BLaER1 (cell line): ENCODE measurements around the gene MBOAT7.
"Not testable (repeated sequence)": the region's sequence is repeated elsewhere in the genome, so short reads cannot be mapped to it uniquely, and the experiment has no call there.

ENCODE experiments used
- H3K27ac ChIP-seq: shearing (Covaris generic); formaldehyde crosslinking; 2 replicates; pipeline ENCODE4 v1.8.1; 2022
- H3K27me3 ChIP-seq: shearing (Covaris generic); formaldehyde crosslinking; 2 replicates; pipeline ENCODE4 v1.8.1; 2022
- H3K36me3 ChIP-seq: shearing (Covaris generic); formaldehyde crosslinking; 2 replicates; pipeline ENCODE4 v1.8.1; 2022
- H3K4me1 ChIP-seq: shearing (Covaris generic); formaldehyde crosslinking; 2 replicates; pipeline ENCODE4 v1.8.1; 2022
- H3K4me2 ChIP-seq: shearing (Covaris generic); formaldehyde crosslinking; 2 replicates; pipeline ENCODE4 v1.8.1; 2022
- H3K4me3 ChIP-seq: shearing (Covaris generic); formaldehyde crosslinking; 2 replicates; pipeline ENCODE4 v1.8.1; 2022
- H3K9ac ChIP-seq: shearing (Covaris generic); formaldehyde crosslinking; 2 replicates; pipeline ENCODE4 v1.8.1; 2022
- H3K9me3 ChIP-seq: shearing (Covaris generic); formaldehyde crosslinking; 2 replicates; pipeline ENCODE4 v1.8.1; 2022
- H4K20me1 ChIP-seq: shearing (Covaris generic); formaldehyde crosslinking; 2 replicates; pipeline ENCODE4 v1.8.1; 2022
- Cebpa-rat ChIP-seq: shearing (Covaris generic); IDR thresholded peaks from 2 replicates; pipeline ENCODE4 v1.8.1; 2022

MBOAT7 gene

GRCh38 chr19:54178581-54179261, 10.7 kb downstream of the MBOAT7 start:
- H3K4me1 ChIP-seq: peaks cover 50% of the 10 kb centered on the region
- no peak for TF ChIP-seq Cebpa-rat
- peak overlapping the region; percentile 36 for H3K9ac ChIP-seq
- peak overlapping the region; percentile 23; the same call in 1 of the 2 replicates for H3K4me3 ChIP-seq
- H3K36me3 ChIP-seq: peaks cover 59% of the 10 kb centered on the region
- no peaks in the 10 kb centered on the region for H3K27me3 ChIP-seq
- peak overlapping the region; percentile 76 for H3K4me2 ChIP-seq
- H3K9me3 ChIP-seq: no peaks in the 10 kb centered on the region
- peak overlapping the region; percentile 77 for H3K27ac ChIP-seq
- H4K20me1 ChIP-seq: peaks cover 17% of the 10 kb centered on the region

- Histone ChIP-seq H3K27ac (peak overlapping the region; percentile 38; the same call in 1 of the 2 replicates), H3K36me3 (peaks cover 36% of the 10 kb centered on the region), H3K9ac (no peak overlapping the region), H3K4me2 (peak overlapping the region; percentile 72), H3K27me3 (no peaks in the 10 kb centered on the region), H3K4me1 (peaks cover 48% of the 10 kb centered on the region), H4K20me1 (peaks cover 5% of the 10 kb centered on the region), H3K4me3 (no peak overlapping the region), H3K9me3 (no peaks in the 10 kb centered on the region)
- TF ChIP-seq Cebpa-rat: no peak
Observed at GRCh38 chr19:54173951-54174834, 15.2 kb downstream of the MBOAT7 start.

- TF ChIP-seq Cebpa-rat: no peak
- Histone ChIP-seq H3K4me1 (peaks cover 42% of the 10 kb centered on the region), H3K36me3 (peaks cover 30% of the 10 kb centered on the region), H3K27ac (no peak overlapping the region), H3K9ac (no peak overlapping the region), H3K27me3 (no peaks in the 10 kb centered on the region), H3K9me3 (no peaks in the 10 kb centered on the region), H3K4me2 (peak overlapping the region; percentile 72), H4K20me1 (no peaks in the 10 kb centered on the region), H3K4me3 (no peak overlapping the region)
Observed at GRCh38 chr19:54173359-54173699, 16.1 kb downstream of the MBOAT7 start.

- H3K9ac ChIP-seq: no peak within 1 kb of the TSS
- H3K9me3 ChIP-seq: no peaks in the 10 kb centered on the region
- peak within 1 kb of the TSS; percentile 72 for H3K4me2 ChIP-seq
- no peaks in the 10 kb centered on the region for H4K20me1 ChIP-seq
- peaks cover 25% of the 10 kb centered on the region for H3K36me3 ChIP-seq
- H3K4me1 ChIP-seq: peaks cover 41% of the 10 kb centered on the region
- H3K4me3 ChIP-seq: no peak within 1 kb of the TSS
- TF ChIP-seq Cebpa-rat: no peak
- peak within 1 kb of the TSS; percentile 46 for H3K27ac ChIP-seq
- no peaks in the 10 kb centered on the region for H3K27me3 ChIP-seq
Observed at GRCh38 chr19:54172471-54173358, 16.7 kb downstream of the MBOAT7 start, which contains the start of gene TMC4. Gene TMC4 (minus strand): TSS chr19:54173160. CDS start chr19:54173117, 43 bp downstream.

- not testable (repeated sequence) for H4K20me1 ChIP-seq, H3K4me3 ChIP-seq, H3K9me3 ChIP-seq, H3K4me2 ChIP-seq, H3K9ac ChIP-seq, H3K27me3 ChIP-seq
- Histone ChIP-seq H3K27ac (0 out of 2 replicates have a peak overlapping the region, but pooled peaks have one; percentile 26), H3K36me3 (peaks cover 18% of the 10 kb centered on the region), H3K4me1 (peaks cover 41% of the 10 kb centered on the region)
Observed at GRCh38 chr19:54171736-54172431, 17.5 kb downstream of the MBOAT7 start.

- TF ChIP-seq Cebpa-rat: no peak
- H3K27ac ChIP-seq: no peak overlapping the region
- H3K4me3 ChIP-seq: no peak overlapping the region
- H3K4me2 ChIP-seq: no peak overlapping the region
- H4K20me1 ChIP-seq: no peaks in the 10 kb centered on the region
- no peak overlapping the region for H3K9ac ChIP-seq
- H3K4me1 ChIP-seq: peaks cover 31% of the 10 kb centered on the region
- H3K9me3 ChIP-seq: no peaks in the 10 kb centered on the region
- no peaks in the 10 kb centered on the region for H3K27me3 ChIP-seq
- no peaks in the 10 kb centered on the region for H3K36me3 ChIP-seq
Observed at GRCh38 chr19:54169149-54169740, 20.1 kb downstream of the MBOAT7 start.

- Histone ChIP-seq H4K20me1 (no peaks in the 10 kb centered on the region), H3K4me2 (peak overlapping the region; percentile 74), H3K4me3 (no peak overlapping the region), H3K9ac (peak overlapping the region; percentile 36; the same call in 1 of the 2 replicates), H3K36me3 (no peaks in the 10 kb centered on the region), H3K27ac (peak overlapping the region; percentile 59), H3K9me3 (no peaks in the 10 kb centered on the region), H3K4me1 (peaks cover 30% of the 10 kb centered on the region), H3K27me3 (no peaks in the 10 kb centered on the region)
- TF ChIP-seq Cebpa-rat: no peak
Observed at GRCh38 chr19:54168174-54168917, 21.0 kb downstream of the MBOAT7 start.

- Histone ChIP-seq H4K20me1 (peaks cover 14% of the 10 kb centered on the region; the same call in 1 of the 2 replicates), H3K36me3 (no peaks in the 10 kb centered on the region), H3K27me3 (no peaks in the 10 kb centered on the region), H3K4me3 (no peak overlapping the region), H3K27ac (no peak overlapping the region), H3K4me1 (peaks cover 48% of the 10 kb centered on the region), H3K9ac (no peak overlapping the region), H3K4me2 (no peak overlapping the region), H3K9me3 (no peaks in the 10 kb centered on the region)
- no peak for TF ChIP-seq Cebpa-rat
Observed at GRCh38 chr19:54165222-54165621, 24.2 kb downstream of the MBOAT7 start.
